Fibroblast of villous mesenchyme (primary cell): ENCODE results near the gene LTC4S. TPM values are rescaled to one million over a fixed set of nuclear protein-coding genes. Genes with fewer than 3 reads are reported as not detected.
"Not testable (repeated sequence)": the region's sequence is repeated elsewhere in the genome, so short reads cannot be mapped to it uniquely, and the experiment has no call there.

Experiments used
- DNase-seq: peaks from one replicate; pipeline ENCODE4 v3.0.0-alpha.2; 2010; ENCODE audit warnings: low read depth
- H3K4me3 ChIP-seq: 2 replicates; pipeline ENCODE4 v1.5.1; 2011; ENCODE audit warnings: low read depth, mild to moderate bottlenecking, low read length
- CTCF ChIP-seq: IDR thresholded peaks from 2 replicates; pipeline ENCODE4 v1.5.1; 2012; ENCODE audit warnings: low read depth, mild to moderate bottlenecking, low read length; ENCODE audit not compliant: insufficient read depth
- total RNA-seq: library from RNA; depleted of rRNA; stranded (reverse); fragments of >200 nt; gene quantifications from 2 replicates; pipeline ENCODE4 v1.2.3, GENCODE V29; 2012

LTC4S gene
- total RNA-seq, 1 donor, result 0.43 TPM

GRCh38 chr5:179788193-179788854, 5.5 kb upstream of the LTC4S start:
- no peak for DNase-seq
- no peak overlapping the region for H3K4me3 ChIP-seq
- TF ChIP-seq CTCF, result no peak

GRCh38 chr5:179789278-179789677, 4.5 kb upstream of the LTC4S start:
- not testable (repeated sequence) for DNase-seq, H3K4me3 ChIP-seq

GRCh38 chr5:179791881-179792611, 1.7 kb upstream of the LTC4S start:
- DNase-seq, result no peak
- no peak overlapping the region for H3K4me3 ChIP-seq
- TF ChIP-seq CTCF, result no peak

GRCh38 chr5:179792612-179793467, 946 bp upstream of the LTC4S start:
- no peak overlapping the region for H3K4me3 ChIP-seq
- no peak for TF ChIP-seq CTCF
- DNase-seq, result no peak

- DNase-seq, result no peak
- H3K4me3 ChIP-seq, result no peak overlapping the region
- TF ChIP-seq CTCF, result no peak
Observed at GRCh38 chr5:179794171-179794570, 385 bp downstream of the LTC4S start.

GRCh38 chr5:179794575-179794974, 789 bp downstream of the LTC4S start:
- no peak for DNase-seq
- no peak overlapping the region for H3K4me3 ChIP-seq
- no peak for TF ChIP-seq CTCF
